NCI-H1092 treated with DMSO at 0.1 percent for 48 hours (cell line): ENCODE measurements around the gene PRRG2.

Experiments
- DNase-seq: peaks from one replicate; lab custom pipeline; 2025; lab: John Stamatoyannopoulos, UW

The PRRG2 gene

DNA sequence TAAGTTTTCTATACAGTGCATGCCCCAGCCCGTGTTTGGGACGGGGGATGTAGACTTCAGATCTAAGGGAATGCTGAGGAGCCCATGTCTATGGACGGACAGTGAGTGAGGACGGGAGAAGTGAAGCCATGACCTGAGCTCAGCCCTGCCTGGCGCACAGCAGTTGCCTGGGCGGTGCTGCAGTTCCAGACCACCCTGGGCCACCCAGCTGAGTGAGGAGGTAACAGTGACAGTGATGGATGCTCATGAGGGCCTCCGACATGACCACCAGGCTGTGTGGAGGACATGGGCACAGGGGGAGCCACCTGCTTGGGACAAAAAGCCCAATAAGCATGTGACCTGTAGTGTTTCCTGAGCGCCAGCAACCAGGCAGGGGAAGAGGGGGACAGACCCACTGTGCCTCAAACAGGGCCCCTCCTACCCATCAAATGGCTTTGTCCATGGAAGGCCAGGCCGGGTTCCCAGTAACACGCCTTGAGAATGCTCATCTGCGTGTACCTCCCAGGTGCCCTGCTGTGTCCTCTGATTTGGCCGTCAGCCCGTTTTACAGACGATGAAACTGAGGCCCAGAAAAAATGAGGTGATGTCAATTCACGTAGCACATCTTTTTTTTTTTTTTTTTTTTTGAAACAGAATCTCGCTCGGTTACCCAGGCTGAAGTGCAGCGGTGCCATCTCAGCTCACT, 23.3 kb upstream of the PRRG2 start:
- no peak for DNase-seq

DNA sequence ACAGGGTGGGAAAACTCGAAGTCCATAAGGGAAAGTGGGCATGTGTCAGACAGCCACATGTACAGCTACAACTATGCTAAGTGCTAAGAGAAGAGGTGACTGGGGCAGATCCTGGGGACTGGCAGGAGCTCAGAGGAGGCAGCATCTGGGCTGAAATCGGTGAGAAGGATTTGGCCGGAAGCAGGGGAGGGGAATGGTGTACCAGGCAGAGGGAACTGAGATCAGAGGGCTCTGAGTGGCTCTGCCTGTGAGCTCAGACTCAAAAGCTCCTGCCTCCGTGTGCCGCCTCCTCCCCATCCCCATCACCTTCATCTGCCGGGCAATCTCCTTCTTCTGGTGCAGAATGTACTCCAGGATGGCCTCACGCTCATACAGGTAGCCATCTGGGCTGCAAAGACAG, 22.5 kb upstream of the PRRG2 start:
- no peak for DNase-seq

DNA sequence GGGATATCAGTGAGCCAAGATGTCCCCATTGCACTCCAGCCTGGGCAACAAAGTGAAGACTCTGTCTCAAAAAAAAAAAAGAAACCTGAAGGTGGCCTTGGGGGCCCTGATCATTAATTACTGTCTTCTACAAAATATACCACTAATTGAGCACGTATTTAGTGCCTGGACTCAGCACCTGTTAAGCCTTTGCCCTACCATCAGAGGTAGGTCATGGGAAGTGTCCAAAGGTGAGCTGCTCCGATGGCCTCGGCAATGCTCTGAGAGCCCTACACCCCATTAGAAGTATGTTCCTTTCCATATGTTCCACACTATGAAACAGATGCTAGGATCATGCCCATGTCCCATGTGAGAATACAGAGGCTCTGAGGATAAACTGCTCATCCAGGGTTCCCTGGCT, 21.7 kb upstream of the PRRG2 start:
- DNase-seq = no peak

DNA sequence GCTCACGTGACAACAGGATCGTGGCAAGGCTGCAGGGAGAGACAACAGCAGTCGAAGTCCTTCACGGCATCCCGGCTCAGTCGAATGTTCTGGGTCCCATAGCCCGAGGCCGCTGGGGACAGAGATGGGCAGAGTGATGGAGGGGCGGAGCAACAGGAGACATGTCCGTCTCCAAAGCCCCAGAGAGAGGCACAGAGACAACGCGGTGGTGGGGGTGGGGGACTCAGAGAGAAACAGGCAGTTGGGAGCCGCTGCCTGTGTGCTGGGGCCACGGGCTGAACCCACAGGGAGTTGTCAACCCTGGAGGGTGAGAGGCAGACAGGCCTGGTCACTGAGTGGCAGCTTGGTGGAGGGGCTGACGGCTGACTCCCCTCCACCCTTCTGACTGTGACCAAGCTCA, 21.2 kb upstream of the PRRG2 start:
- no peak for DNase-seq

DNA sequence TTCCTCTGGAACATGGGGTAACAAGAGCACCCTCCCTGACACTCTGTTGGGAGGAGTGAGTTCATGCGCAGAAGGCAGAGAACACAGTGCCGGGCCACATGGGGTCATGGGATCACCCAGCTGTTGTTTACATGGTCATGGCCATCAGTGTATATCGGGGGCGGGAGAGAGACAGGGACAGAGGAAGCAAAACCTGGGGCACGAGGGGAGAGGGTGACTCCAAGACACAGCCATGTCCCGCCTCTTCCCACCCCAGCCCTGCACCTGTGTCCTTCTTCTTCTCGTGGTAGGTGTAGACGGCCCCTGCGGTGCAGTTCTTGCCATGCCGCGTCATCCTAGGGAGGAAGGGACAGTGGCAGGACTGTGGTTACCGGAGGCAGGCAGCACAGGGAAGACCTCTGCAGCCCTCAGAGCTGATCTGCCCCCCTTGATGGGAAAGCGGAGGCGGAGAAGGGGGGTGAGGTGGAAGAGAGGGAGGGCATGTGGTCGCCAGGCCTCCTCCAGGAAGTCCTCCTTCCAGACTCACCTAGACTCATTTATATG, 20.7 kb upstream of the PRRG2 start:
- DNase-seq = no peak

DNA sequence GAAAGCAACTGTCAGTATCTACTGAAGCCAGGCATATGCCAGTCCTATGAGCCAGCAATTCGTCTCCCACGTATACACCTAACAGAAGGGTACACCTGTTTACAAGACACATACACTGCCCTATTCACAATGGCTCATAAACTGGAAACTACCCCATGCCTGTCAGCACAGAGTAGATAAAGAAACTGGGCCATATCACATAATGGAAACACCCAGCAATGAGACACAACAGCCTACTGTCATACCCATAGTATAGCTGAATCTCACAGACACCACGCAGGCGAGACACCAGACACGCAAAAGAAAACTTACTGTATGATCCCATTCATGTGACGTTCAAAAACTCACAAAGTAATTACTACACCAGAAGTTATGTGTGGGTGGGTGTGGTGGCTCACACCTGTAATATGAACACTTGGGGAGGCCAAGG, 16.5 kb upstream of the PRRG2 start:
- DNase-seq = no peak

DNA sequence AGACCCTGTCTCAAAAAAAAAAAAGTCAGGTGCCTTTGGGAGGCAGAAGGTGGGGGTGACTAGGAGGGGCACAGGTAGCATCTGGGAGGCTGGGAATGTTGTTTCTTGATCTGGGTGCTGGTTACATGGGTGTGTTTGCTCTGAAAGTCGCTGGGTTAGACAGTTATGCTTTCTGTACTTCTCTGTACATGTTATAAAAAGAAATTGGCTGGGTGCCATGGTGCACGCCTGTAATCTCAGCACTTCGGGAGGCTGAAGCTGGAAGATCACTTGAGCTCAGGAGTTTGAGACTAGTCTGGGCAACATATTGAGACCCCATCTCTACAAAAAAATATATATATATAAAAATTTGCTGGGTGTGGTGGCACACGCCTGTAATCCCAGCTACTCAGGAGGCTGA, 15.9 kb upstream of the PRRG2 start:
- DNase-seq = no peak

DNA sequence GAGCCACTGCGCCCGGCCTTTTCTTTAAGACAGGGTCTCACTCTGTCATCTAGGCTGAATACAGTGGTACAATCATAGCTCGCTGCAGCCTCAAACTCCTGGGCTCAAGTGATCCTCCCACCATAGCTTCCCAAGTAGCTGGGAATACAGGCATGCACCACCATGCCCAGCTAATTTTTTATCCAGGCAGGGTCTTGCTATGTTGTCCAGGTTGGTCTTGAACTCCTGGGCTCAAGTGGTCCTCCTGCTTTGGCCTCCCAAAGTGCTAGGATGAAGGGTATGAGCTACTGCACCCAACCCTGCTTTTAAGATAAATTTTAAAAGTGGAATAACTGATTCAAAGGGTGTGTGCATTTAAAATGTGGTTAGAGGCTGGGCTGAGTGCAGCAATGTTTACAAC, 14.8 kb upstream of the PRRG2 start:
- DNase-seq = no peak

DNA sequence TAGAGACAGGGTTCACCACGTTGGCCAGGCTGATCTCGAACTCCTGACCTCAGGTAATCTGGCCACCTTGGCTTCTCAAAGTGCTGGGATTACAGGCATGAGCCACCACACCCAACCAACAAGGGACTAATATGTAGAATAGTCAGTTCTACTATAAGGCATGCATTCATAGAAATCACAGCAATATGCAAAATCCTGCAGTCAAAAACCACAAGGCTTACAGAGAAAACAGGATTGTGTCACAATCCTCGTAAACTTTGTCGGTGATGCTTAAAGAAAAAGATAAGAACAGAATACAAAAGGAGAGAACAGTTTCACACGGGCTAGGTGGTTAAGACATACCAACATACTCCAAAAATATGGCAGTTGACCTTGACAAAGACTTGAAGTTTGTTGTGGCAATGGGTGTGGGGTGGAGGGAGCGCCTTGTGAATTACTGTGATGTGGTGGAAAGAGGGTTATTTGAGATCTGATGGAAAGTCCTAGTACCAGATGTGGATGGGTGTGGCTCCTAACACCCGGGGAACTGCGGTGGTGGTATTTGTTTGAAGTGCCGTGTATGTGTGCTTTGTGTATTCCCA, 13.2 kb upstream of the PRRG2 start:
- no peak for DNase-seq

DNA sequence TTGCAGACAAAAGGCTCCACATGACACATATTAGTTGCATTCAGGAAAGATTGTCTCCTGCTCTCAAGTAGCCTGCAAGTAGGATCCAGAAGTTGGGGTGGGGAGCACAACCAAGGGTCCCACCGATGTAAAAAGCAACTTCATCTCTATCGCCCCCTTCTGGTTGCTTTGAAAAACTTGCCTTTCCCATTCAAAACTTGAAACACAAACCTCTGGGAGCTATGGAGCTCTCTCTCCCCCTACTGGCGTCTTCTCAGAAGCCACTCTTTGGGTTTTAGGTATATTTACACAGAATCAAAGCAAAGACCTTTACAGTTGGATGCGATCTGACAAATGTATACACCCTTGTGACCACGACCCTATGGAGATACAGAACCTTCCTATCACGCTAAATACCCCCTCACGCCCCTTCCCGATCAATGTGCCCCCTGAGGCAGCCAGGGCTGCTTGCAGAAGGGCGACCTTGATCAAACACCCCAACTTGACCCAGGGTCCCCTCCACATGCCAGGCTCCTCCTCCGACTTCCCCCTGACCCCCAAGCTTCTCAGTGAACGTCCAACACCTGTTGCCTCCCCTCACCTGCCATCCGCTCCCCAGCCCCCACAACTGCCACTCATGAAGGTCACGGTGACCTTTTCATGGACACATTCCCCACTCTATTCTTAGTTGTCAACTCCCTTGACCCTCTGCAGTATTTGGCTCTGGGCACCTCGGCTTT, 10.8 kb upstream of the PRRG2 start:
- peak; percentile 70 for DNase-seq

DNA sequence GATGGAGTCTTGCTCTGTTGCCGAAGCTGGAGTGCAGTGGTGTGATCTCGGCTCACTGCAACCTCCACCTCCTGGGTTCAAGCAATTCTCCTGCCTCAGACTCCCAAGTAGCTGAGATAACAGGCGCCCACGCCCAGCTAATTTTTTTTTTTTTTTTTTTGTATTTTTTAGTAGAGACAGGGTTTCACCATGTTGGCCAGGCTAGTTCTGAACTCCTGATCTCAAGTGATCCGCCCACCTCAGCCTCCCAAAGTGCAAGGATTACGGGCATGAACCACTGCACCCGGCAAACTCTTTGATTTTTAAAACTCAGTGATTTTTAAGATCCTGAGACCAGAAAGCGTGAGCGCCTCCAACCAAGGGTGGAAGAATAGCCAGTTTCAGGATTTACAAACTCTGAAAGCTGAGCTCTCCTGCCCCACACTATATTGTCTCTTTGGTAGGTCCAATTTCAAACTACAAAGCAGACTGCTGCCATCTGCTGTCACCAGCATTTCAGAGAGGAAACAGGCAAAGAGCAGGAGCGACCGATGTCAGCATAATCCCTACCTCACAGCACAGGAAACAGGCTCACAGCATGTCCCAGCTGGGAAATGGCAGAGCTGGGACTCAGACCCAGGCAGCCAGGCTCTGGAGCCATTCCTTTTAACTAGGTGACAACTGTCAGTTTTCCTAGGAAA, 10.0 kb upstream of the PRRG2 start:
- DNase-seq = no peak

DNA sequence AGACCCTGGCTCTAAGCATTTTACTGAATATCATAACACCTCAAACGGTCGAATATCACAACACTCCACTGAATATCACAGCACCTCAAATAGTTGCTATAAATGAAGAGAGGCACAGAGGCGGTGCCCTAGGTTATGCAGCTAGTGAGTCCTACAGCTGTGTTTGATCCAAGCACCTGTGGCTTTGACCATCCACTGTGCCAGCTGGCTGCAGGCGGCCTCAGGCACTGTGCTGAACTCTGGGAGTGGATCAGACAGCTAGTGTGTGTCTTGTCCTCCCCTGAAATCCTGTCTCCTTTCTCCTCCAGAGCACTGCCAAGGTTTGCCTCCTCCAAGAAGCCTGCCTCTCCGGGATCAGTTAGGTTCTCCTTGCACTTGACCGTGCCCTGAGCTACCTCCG, 8.1 kb upstream of the PRRG2 start:
- DNase-seq = no peak

DNA sequence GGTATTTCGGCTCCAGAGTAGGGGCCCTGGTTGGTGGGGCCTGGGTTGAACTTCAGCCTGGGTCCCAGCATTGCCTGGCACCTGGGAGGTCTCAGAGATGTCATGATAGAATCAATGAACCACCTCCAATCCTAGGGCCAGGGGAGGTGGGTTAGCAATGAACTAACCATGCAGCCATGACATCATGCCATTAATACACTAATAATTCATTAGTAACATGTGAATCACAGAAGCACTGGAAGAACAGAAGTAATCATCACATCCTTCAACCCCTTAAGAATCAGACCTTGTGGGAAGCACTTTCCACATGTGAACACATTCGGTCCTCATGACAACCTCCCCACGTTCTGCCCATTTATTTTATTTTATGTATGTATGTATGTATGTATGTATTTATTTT, 7.7 kb upstream of the PRRG2 start:
- DNase-seq = no peak

DNA sequence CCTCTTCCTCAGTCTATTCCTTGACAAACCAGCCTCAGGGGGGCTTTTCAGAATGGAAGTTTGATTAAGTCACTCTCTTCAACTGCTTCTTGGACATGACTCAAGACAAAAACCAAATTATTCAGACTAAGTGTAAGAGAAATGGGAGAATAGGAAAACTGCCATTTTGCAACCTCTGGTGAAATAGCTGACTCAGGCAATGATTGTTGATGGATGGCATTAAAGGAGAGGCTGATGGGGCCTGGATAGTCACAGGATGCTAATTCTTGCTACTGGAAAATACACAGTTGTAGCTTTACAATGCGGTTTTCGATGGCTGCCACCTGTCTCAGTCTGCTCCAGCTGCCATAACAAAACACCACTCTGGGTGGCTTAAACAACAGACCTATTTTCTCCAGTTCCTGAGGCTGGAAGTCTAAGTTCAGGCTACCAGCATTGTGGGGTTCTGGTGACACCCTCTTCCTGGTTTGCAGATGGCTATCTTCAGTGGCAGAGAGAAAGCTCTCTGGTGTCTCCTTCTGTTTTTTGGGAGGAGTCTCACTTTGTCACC, 6.8 kb upstream of the PRRG2 start:
- no peak for DNase-seq

DNA sequence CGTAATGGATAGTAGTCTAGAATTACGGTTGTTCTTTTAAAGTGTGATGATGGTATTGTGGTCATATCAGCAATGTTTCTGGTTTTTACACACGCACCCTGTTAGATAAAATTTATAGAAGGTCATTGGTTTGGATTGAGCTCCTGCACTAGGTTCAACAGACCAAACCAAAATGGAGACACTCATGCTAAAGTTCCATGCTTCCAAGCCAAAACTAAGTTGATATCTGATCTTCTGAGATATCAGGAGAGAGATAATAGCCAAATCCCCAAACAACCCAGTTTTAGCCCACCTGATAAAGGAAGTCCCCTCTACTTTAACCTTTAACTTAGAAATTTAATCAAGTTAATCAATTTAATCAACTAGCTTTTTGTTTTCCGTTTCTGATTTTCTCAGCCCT, 1.9 kb upstream of the PRRG2 start:
- no peak for DNase-seq

DNA sequence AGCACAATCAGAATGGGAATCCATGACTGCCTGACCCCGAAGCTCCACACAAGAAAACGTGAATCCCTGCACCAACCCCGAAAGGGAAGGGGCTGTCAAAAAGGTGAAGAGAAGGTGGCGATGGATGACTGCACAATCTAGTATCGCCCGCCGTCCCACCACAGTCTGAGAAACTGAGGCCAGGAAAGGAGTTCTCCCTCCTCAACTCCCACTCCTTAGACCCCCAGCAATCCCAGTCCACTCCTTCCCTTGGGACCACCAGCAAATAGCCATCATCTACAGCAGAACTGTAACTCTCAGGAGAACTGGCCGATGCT, 1.2 kb upstream of the PRRG2 start:
- DNase-seq = no peak

DNA sequence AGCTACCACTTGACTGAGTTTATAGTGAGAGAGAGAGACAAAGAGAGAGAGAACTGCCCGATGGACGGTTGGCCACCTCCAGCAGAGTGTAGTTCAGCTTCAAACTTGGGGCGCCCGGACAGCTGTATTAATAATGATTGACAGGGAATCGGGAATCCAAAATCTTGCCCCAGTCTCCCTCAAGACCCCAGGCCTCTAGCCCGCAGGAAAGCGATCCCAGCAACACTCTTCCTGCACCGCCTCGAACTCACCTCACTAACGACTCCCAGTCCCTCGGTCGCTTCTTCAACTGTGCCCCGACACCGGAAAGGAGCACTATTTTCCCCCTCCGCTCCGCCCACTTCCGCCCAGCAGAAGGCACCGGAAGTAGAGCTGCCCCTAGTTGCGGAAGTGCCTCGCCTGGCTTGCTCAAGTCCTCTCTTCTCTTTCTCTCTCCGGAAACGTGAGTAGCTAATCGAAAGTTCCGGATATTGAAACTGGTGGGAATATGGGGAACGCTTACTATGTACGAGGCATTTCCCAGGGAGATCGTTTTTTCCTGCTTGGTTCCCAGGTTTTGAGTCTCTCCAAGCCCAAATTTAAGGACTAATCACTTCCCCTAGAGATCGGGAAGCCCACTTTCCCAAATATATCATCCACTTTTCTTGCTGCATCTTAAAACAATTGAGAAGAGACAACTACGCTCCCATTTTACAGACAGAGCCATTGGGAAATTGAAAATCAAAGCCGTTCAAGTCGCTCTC, 681 bp upstream of the PRRG2 start, which contains the start of gene NOSIP:
TSS of gene NOSIP (minus strand) at position 293 of the 743 bp plus-strand sequence. CDS start 19,865 bp downstream, outside the sequence.
- DNase-seq = peak; percentile 92

DNA sequence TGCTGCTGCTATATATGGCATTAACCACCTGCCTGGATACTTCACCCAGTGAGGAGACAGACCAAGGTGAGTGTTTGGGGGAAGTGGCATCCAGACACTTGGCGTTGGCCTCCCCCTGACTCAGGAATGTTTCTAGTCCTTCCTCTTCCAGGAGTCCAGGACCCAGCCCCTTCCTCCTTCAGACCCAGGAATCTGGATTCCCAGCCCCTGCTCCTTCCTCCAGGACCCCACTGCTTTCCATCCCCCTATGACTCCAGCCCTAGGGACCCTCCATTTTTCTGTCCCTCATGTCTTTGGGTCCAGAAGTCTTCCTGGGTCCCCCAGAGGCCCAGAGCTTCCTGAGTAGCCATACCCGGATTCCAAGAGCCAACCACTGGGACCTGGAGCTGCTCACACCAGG, 2.1 kb downstream of the PRRG2 start:
- DNase-seq = no peak

DNA sequence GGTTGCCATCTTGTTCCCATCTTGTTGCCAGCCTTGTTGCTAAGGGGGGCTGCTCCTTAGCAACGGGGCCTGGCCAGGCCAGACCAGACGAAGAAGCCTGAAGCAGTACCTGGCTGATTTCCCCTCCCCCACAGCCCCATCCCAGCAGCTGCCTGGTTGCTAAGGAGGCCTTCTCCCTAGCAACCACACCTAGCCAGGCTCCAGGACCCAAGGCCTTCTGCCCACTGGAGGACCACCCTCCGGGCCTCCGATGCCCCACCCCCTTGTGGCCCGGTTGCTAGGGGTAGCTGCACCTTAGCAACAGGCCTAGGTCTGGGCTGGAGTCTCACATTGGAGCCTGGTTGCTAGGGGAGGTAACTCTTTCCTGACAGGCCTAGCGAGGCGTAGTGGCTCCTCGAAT, 3.9 kb downstream of the PRRG2 start:
- DNase-seq = peak; percentile 9

DNA sequence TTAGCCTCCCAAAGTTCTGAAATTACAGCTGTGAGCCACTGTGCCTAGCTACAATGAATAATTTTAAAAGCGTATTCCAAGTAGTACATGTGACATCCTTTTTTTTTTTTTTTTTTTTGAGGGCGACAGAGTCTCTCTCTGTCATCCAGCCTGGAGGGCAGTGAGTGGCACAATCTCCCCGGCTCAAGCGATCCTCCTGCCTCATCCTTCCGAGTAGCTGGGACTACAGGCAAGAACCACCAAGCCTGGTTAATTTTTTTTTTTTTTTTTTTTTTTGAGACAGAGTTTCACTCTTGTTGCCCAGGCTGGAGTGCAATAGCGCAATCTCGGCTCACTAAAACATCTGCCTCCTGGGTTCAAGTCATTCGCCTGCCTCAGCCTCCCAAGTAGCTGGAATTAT, 6.1 kb downstream of the PRRG2 start:
- DNase-seq = no peak

DNA sequence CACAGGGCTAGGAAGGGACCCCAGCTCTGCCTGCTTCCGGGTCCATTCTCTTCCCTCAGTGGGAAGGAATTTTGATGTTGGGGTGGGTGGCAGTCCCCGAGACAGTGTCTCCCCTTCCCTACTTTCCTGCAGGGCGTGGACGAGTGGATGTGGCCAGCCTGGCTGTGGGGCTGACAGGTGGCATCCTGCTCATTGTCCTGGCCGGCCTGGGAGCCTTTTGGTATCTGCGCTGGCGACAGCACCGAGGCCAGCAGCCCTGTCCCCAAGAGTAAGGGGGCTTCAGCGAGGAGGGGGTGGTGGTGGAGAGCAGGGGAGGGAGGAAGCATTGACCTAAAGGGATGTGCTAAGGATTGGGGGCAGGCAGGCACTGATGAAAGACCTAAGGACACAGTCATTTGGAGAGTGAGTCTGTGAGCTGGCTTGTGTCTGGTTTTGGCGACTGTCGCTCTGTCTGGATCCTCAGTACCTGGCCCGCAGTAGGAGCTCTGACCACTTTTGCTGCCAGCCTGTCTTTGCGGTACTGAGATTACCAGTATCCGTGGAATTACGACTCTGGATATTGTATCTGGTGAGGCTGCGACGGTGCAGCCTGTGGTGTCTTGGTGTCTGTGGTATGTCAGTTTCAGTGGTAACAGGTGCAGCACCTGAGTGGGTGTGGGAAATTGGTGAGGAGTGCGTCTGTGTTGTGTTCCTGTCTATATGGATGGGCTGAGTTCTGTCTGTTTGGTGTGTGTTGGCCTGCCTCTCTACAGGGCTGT, 7.4 kb downstream of the PRRG2 start:
- DNase-seq = no peak
